GM19395 (cell line): ENCODE results near the gene SECISBP2.
A peak's percentile ranks its signal among the peaks of the same experiment; 100 is the strongest.
"Not testable (repeated sequence)": the region's sequence is repeated elsewhere in the genome, so short reads cannot be mapped to it uniquely, and the experiment has no call there.

Source experiments
- ATAC-seq: cut with Tn5 transposase; IDR thresholded peaks from one replicate; pipeline ENCODE4 v1.9.1; 2021; ENCODE audit warnings: mild to moderate bottlenecking, moderate library complexity; ENCODE audit not compliant: unreplicated experiment

Gene SECISBP2

DNA sequence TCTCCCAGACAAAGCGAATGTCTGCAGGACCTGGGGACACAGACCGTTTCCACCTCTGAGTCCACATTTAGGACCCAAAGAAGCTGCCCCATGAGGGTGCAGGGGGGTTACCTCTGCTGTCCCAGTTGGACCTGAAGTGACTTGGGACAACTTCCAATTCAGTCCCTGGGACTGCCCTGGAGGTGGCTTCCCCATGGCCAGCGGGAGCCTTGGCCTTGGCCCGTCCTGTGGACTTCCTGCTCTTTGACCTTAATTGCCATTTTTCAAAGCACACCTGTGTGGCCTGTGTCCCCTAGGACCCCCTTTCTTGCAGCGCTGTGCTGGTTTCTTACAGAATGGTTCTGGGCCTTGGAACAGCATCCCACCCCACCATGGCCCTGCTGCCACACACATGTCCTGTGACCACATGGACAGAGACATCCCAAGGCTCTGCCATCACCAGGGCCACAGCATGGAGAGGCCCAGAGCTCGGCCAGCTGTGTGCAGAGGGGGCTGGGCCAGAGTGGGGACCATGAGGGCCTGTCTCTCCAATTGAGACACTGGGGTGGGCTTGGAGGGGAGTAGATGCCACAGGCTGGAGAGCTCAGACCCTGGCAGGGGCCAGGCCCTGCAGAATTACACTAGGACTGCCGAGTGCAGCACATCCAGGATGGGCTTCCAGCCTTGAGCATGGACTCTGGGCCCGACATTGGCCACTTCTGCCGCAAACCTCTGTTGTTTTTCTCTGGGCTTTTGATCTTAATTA is 45.8 kb downstream of the SECISBP2 start:
- ATAC-seq = no peak

DNA sequence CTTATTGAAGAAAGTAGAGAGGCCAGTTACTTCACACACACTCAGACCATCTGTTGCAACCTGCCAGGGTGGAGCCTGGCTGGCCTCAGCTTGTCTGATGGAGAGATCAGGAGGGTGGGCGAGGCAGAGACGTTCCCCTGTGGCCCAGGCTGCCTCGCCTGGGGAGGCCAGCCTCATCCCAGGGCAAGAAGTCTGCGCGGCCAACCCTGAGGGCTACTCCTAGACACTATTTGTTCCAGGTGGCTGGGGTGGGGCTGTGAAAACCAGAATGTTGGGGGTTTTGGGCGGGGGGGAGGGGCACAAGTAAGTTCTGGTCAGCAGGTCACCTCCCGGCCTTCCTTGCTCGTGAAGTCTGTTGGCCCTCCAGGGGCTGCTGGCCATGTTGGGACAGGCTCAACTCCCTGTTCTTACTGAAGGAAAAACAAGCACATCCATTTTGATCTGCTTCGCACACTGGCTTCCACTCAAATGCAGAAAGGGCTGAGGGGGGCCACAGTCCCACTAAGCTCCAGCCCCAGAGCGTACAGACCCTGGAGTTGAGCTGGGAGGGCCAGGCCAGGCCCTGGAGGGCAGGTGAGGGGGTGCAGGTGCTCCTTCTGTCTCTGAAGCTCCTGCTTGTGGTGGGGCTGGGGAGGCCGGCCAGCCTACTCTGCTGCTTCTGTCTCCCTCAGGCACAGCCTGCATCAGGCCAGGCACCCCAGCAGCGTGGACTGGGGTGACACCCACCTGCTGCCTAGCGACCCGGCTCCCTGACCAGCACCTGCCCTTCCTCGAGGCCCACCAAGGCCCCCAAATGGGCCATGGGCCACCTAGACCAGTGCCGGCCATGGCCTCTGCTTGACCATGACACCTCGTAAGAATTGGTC is 46.6 kb downstream of the SECISBP2 start:
- ATAC-seq = no peak

DNA sequence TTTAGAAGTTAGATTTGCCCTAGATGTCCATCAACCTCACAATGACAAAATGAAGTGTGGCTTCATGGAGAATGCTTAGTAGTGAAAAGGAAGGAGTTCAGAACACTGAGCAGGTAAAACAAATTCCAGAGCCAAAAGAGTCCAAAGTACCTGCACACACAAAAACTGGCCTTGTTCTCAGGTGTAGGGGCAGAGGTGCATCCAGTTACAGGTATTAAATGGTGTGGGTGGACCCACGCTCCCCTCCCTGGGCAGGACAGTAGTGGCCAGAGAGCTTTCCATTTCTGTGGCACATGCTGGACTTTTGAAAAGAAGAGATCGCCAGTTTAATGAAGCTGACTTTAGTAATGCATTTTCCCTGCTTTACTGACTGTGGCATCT is 47.2 kb downstream of the SECISBP2 start:
- no peak for ATAC-seq

DNA sequence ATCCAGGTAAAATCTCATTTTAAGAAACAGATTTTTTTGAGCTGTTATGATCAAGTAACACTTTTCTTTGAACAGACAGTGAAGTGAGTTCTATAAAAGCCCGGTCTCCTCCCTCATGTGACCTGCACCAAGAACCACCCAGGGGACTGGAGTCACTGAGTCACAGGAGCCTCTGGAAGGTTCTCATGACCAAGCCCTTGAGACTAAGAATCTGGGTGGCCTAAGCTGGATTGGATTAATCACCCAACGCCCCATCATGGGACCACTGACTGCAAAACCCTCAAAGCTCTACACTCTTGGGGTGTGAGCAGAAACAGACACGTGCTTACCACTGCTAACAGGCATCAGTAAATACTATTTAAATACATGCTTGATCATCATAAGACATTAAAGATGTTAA is 48.4 kb downstream of the SECISBP2 start:
- ATAC-seq = no peak

DNA sequence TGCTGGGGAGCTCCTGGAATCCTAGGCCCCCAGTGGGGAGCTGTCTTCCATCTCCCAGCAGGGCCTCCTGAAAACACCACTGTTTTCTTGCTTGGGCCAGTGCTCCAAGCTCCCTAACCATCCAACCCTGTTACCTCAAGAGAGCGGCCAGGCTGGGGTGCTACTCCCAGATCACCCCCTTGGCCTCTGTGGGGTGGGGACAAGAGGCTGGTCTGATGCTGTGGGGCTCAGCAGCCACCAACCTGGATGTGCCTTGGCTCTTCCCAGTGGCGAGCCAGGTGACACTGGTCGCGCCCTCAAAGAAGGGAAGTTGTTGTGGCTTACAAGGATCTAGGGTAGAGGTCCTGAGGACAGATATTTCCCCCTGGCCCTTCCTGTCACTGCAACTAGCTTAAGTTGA is 49.0 kb downstream of the SECISBP2 start:
- no peak for ATAC-seq

DNA sequence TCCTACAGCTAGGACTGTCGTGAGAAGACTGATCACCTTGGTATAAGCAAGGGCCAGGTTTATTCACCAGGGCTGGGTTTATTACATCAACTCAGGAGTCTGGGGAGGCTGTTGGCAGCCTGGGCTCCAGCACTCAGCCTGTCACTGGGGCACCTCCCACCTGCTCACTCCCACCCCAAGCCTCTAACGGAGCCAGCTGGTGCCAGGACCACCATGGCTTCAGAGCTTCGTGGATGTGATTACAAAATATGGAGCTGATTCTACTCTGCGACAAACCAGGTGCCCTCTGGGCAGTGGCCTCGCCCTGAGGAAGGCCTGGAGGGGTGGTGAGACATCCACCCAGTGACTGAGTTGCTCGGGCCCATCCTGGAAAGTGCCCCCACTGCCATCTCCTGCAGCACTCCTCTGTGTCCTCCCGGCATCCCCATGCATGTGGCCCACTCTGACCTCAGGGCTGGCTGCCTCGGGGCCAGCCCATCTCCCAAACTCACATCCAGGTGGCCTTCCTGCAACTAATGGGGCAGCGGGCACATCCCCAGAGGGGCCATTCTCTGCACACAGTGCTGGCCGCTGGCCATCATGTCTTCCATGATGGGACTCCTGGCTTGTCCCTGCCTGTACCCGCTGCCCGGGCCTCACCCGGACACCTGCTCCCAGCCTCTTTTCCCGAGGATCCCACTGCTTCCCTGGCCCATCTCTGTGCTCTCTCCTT is 49.6 kb downstream of the SECISBP2 start:
- no peak for ATAC-seq

DNA sequence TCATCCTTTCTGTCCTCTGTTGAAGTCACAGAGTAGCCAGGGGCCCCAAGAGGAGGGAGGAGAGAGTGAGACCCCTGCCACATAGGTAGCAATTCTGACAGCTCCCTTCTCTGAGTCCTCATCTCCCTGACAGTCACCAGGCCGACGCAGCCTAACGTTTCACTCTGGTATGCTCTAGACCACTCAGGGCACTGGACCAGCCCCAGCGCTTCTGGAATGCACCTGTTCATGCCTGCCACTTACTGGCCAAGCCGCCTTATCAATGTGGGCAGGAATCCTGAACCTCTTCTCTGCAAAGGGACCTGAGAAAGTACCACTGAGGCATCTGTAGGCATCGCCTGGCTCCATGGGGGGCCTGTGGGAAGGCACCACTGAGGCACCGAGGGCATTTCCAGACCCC is 50.2 kb downstream of the SECISBP2 start:
- no peak for ATAC-seq

DNA sequence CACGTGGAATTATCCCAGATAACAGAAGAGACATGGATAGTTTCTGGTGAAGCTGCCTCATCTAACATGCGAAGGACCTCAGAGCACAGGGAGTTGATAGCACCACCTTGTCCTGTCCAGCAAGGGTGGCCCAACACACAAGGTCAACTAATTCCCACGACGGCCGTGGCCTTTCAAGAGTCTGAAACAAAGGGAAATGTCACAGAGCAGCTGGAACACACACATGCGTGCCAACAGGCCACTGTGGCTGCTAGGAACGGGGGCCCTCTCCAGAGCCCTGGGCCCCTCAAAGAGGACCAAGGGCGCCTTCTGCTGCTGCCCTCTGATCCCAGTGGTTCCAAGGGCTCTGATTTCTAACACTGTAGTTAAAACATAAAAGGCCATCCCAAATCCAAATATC is 50.7 kb downstream of the SECISBP2 start:
- no peak for ATAC-seq

DNA sequence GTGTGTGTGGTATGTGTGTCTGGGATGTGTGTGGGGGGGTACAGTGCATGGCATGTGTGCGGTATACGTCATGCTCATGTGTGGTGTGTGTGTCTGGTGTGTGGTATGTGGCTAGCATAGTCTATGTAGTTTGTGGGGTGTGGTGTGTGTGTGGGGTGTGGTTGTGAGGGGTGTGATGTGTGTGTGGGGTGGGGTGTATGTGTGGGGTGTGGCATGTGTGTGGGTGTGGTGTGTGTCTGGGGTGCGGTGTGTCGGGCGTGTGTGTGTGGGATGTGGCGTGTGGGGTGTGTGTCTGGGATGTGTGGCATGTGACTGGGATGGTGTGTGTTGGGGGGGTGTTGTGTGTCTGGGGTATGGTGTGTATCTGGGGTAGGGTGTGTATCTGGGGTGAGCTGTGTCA is 52.3 kb downstream of the SECISBP2 start:
- ATAC-seq = no peak

DNA sequence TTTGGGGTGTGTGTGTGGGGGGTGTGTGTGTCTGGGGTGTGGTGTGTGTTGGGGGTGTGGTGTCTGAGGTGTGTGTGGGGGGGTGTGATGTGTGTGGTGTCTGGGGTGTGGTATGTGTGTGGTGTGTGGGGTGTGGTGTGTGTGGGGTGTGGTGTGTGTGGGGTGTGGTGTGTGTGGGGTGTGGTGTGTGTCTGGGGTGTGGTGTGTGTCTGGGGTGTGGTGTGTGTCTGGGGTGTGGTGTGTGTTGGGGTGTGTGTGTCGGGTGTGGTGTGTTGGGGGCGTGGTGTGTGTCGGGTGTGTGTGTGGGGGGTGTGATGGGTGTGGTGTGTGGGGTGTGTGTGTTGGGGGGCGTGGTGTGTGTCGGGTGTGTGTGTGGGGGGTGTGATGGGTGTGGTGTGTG is 53.5 kb downstream of the SECISBP2 start:
- ATAC-seq = not testable (repeated sequence)

DNA sequence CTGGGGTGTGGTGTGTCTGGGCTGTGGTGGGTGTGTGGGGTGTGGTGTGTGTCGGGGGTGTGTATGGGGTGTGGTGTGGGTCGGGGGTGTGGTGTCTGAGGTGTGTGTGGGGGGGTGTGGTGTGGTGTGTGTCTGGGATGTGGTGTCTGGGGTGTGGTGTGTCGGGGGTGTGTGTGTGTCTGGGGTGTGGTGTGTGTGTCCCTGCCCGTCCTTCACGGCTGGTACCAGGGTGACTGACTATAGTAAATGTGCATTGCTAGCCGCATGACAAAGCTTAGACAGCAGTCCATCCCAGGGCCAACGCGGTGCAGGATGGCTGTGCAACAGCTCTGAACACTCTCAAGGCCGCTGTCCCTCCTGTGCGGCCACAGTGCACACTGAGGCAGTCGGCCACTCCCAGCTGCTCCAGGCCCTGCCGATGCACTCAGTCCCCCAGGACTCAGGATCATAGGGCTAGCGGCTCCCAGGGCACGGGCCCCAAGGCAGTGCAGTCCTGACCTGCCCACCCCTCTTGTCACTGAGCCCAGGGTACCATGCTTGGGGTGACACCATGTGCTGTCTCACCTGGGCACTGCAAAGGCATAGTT is 54.0 kb downstream of the SECISBP2 start:
- no peak for ATAC-seq

DNA sequence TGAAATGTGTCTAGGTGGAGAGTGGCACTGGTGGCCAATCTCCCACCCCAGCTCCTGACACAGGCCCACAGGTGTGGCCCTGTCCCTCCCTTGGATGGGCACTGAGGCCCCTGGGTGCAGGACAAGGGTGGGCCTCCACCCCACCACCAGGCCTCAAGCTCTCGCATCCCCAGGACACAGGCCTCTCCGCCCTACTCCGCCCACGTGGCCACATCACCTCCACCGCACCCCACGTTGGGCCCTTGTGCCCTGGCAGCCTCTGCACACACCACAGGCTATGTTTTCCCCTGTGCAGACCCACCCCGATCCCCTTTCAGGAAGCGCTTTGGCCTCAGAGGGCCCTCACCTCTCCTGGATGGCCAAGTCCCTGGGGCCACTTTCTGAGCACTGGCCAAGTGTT is 54.7 kb downstream of the SECISBP2 start:
- no peak for ATAC-seq

DNA sequence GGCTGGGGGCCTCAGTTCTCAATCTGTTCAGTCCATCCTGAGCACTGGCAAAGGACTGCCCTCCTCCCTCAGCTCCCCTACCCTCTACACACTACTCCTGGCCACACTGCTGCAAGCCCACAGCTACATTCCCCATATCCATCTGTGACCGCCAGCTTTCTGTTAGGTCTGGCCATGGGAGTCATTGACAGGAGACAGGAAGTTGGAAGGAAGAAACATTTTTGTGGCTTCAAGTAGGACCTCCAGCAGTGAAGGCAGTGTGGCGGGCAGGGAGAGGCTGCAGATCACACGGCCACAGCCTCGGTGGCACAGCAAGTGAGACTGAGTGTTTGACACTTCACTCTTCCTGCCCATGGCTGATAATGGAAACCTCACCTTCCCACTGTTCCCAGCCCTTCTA is 55.9 kb downstream of the SECISBP2 start:
- ATAC-seq = no peak

DNA sequence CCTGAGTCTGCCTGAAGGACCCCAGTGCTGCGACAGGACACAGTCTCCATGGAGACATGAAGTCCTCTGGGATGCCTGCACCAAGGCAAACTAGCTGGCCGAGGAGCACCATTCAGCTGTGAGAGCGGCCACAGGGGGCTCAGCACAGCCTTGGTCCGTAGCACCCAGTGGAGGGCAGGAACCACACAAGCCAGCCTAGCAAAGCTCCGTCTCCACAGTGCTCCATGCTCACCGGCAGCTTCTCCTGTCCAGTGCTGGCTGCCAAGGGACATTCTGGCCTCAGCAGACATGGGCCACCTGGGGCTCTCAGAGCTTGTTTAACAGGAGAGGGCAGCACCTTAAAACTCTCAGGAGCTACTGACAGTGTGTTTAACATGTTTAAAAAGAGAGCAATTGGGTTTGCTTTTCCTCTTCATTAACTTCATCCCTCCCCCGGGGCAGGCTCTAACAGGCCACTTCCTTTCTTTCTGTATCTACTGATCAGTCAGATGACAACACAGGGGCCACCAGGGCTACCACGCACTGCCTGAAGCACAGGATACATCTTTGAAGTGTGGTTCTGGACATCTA is 57.0 kb downstream of the SECISBP2 start:
- ATAC-seq = peak; percentile 70

DNA sequence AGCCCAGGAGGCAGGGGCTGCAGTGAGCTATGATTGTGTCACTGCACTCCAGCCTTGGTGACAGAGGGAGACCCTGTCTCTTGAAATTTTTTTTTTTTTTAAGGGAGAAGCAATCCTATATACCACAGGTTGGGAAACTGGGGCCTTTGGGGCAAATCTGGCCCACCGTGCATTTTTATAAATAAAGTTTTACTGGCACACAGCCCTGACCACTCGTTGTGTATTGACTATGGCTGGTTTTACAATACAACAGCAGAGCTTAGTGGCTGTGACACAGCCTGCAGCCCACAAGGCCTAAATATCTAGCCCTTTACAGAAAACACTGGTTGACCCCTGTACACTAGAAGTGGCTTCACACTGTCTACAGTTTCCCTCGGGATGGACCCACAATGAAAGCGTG is 58.0 kb downstream of the SECISBP2 start:
- ATAC-seq = no peak

DNA sequence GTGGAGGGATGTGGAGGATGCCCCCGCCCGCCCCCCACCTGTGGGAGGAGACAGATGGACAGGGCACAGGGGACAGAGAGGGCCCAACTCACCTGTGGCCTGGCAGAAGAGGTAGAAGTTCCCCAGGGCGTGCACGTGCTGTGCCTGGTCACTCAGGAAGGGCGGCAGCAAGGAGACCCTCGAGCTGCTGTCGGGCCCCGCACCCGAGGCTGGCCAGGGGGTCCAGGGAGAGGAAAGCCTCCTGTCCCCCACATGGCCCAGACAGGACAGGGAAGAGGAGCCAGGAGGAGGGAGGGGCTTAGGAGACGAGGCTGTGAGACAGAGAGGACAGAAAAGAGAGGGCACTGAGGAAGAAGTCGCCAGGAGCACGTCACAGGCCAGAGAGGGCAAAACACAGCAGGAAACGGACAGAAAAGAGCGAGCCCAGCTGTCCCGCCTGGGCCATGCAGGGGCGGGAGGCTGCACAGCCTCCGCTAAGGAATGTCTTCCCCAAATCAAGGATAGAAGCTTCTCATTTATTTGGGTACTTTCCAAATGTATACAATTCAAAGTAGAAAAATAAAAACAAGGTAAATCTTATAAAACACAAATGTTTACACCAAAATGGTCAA is 58.5 kb downstream of the SECISBP2 start:
- ATAC-seq = no peak

DNA sequence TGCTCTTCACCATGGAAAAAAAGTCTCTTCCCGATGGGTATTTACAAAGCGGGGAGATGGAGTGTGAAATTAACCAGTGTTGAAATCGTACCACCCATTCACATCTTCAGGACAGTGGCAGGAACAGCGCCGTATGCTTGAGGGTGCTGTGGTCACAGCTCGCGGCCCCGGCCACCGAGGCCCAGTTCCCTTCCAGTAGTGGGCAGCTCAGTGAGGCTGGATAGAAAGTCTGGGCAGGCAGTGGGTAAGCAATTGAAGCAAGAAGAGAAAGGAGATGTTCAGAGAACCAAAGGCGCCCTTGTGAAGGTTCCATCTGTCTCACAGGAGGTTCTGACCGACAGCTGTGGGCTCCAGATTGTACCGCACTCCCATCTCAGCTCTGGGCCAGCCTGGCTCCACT is 59.1 kb downstream of the SECISBP2 start:
- ATAC-seq = no peak

DNA sequence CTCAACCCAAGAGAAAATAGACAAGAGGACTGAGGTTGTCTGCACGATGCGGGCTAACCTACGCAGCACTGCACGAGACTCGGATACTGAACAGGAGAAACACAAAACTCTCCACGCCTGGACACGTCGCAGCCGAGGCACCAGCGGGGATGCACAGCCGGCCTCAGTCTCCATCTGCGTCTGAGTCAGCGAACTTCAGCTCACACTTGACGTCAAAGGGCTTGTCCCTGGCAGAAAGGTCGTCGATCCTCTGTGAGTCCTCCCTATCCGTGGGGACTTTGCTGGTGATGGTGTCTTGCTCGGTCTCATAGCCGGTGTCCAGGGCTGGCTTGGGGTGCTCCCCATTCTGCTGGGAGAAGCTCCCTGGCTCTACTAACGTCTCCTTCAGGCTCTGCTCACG is 60.2 kb downstream of the SECISBP2 start:
- no peak for ATAC-seq

DNA sequence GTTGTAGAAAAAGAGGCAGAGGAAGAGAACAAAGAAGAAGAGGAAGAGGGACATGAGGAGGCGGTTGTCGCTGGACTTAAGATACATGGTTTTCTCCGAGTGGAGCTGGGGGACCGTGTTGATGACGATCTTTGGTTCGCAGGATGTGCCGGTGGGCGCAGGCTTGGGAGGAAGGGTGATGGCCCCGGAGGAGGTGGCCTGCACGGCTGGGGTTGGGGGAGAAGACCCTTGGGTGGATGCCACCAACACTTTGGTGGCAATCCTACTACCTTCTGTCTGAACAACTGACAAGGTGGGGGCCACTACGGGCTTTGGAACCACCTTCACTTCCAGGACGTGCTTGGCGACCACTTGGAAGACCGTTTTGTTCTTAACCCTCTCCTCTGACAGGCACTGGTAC is 60.7 kb downstream of the SECISBP2 start:
- no peak for ATAC-seq

DNA sequence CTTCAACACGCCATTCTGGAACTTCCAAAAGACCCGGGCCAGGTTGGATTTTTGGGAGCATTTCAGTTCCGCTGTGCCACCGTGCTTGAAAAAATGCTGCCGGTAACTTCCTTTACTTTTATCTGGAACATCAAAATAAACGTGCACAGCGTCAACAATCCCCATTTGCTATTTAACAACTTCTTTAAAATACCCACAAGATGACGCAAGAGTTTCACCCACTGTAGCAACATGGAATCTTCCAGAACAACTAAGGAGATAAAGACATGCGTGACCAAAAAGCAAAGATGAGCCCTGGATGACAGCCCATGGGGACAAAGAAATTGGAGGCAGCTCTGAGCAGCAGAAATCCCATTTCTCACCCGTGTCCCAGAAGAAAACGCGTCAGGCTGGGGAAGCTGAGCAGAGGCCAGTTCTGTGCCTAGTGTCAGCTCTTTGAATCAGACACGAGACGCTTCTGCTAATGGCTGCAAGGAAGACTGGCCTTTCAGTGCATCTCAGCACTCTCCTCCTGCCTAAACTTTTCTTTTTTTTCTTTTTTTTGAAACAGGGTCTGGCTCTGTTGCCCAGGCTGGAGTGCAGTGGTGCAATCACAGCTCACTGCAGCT is 61.3 kb downstream of the SECISBP2 start:
- no peak for ATAC-seq
